OCI-LY1 (cell line): ENCODE results near the gene SV2A.

Experiments
- H2AFZ ChIP-seq: fragments of 200-600 bp; sonication (generic), shearing (Covaris generic); 2 replicates; pipeline ENCODE4 v1.6.0; 2014; ENCODE audit warnings: antibody characterized with exemption, mild to moderate bottlenecking, low read length
- H3F3A ChIP-seq: fragments of 200-600 bp; sonication (generic), shearing (Covaris generic); 2 replicates; pipeline ENCODE4 v1.6.0; 2014; ENCODE audit warnings: mild to moderate bottlenecking, antibody characterized with exemption, low read length, moderate library complexity; ENCODE audit not compliant: insufficient read depth
- H3K27ac ChIP-seq: fragments of 200-600 bp; sonication (generic); 2 replicates; pipeline ENCODE4 v1.5.1; 2014; ENCODE audit warnings: low read length, mixed run types, mild to moderate bottlenecking, low read depth; ENCODE audit not compliant: poor library complexity, severe bottlenecking
- H3K27me3 ChIP-seq: fragments of 200-600 bp; sonication (generic); 2 replicates; pipeline ENCODE4 v1.6.0; 2014; ENCODE audit warnings: antibody characterized with exemption, mild to moderate bottlenecking, low read length, moderate library complexity; ENCODE audit not compliant: insufficient read depth
- H3K36me3 ChIP-seq: fragments of 200-600 bp; sonication (generic); 2 replicates; pipeline ENCODE4 v1.6.1; 2014; ENCODE audit warnings: mild to moderate bottlenecking, antibody characterized with exemption, low read length, moderate library complexity, mixed read lengths; ENCODE audit not compliant: insufficient read depth
- H3K4me1 ChIP-seq: fragments of 200-600 bp; sonication (generic); 2 replicates; pipeline ENCODE4 v1.5.1; 2014; ENCODE audit warnings: mild to moderate bottlenecking, low read length, moderate library complexity; ENCODE audit not compliant: insufficient read depth, severe bottlenecking
- H3K4me2 ChIP-seq: fragments of 200-600 bp; sonication (generic), shearing (Covaris generic); 2 replicates; pipeline ENCODE4 v1.6.1; 2014; ENCODE audit warnings: low read length
- H3K4me3 ChIP-seq: fragments of 200-600 bp; sonication (generic); 2 replicates; pipeline ENCODE4 v1.5.1; 2014; ENCODE audit warnings: low read length, low read depth, mild to moderate bottlenecking, mixed read lengths; ENCODE audit not compliant: poor library complexity, severe bottlenecking
- H3K79me2 ChIP-seq: fragments of 200-600 bp; shearing (Covaris generic); 2 replicates; pipeline ENCODE4 v1.6.1; 2016; ENCODE audit warnings: mixed run types, low read length, mixed read lengths; ENCODE audit not compliant: insufficient read depth
- H3K9ac ChIP-seq: fragments of 200-600 bp; sonication (generic), shearing (Covaris generic); 2 replicates; pipeline ENCODE4 v1.6.1; 2014; ENCODE audit warnings: mild to moderate bottlenecking, low read length, mixed read lengths
- H3K9me2 ChIP-seq: fragments of 200-600 bp; sonication (generic), shearing (Covaris generic); 2 replicates; pipeline ENCODE4 v1.6.1; 2014; ENCODE audit warnings: low read depth, mild to moderate bottlenecking, low read length, mixed read lengths
- H3K9me3 ChIP-seq: fragments of 200-600 bp; shearing (Covaris generic); 2 replicates; pipeline ENCODE4 v1.6.1; 2014; ENCODE audit warnings: low read length, mixed read lengths
- H4K20me1 ChIP-seq: fragments of 200-600 bp; sonication (generic), shearing (Covaris generic); 2 replicates; pipeline ENCODE4 v1.6.0; 2016; ENCODE audit warnings: mild to moderate bottlenecking, low read length; ENCODE audit not compliant: insufficient read depth
- CTCF ChIP-seq: fragments of 200-600 bp; sonication (generic), shearing (Covaris generic); IDR thresholded peaks from 2 replicates; pipeline ENCODE4 v1.5.1; 2017; ENCODE audit warnings: mild to moderate bottlenecking, antibody characterized with exemption, low read length, moderate library complexity, mixed read lengths
- EZH2 ChIP-seq: fragments of 200-600 bp; sonication (generic), shearing (Covaris generic); IDR thresholded peaks from 2 replicates; pipeline ENCODE4 v1.8.0; 2017; ENCODE audit warnings: borderline replicate concordance, mixed run types, mild to moderate bottlenecking, antibody characterized with exemption, low read length, moderate library complexity, mixed read lengths

The SV2A gene

GRCh38 chr1:149934356-149934755 lies 16.7 kb upstream of the SV2A start:
- Histone ChIP-seq H2AFZ (no peak overlapping the region), H3K9me3 (no peaks in the 10 kb centered on the region), H3K79me2 (no peaks in the 10 kb centered on the region), H4K20me1 (no peaks in the 10 kb centered on the region), H3F3A (no peaks in the 10 kb centered on the region), H3K9me2 (no peaks in the 10 kb centered on the region), H3K27ac (no peak overlapping the region), H3K4me3 (no peak overlapping the region), H3K9ac (no peak overlapping the region), H3K27me3 (no peaks in the 10 kb centered on the region; the same call in 1 of the 2 replicates), H3K4me1 (no peaks in the 10 kb centered on the region), H3K36me3 (no peaks in the 10 kb centered on the region), H3K4me2 (no peak overlapping the region)
- no peak for TF ChIP-seq EZH2
- TF ChIP-seq CTCF, result no peak

- no peak overlapping the region for H3K4me2 ChIP-seq
- H2AFZ ChIP-seq, result no peak overlapping the region
- no peak overlapping the region for H3K27ac ChIP-seq
- H3F3A ChIP-seq, result no peaks in the 10 kb centered on the region
- H3K4me3 ChIP-seq, result no peak overlapping the region
- no peaks in the 10 kb centered on the region for H3K79me2 ChIP-seq
- no peaks in the 10 kb centered on the region; the same call in 1 of the 2 replicates for H3K27me3 ChIP-seq
- peaks cover 6% of the 10 kb centered on the region for H3K4me1 ChIP-seq
- no peak overlapping the region for H3K9ac ChIP-seq
- H3K9me2 ChIP-seq, result no peaks in the 10 kb centered on the region
- no peaks in the 10 kb centered on the region for H3K36me3 ChIP-seq
- H4K20me1 ChIP-seq, result no peaks in the 10 kb centered on the region
- TF ChIP-seq CTCF (no peak), EZH2 (no peak)
- H3K9me3 ChIP-seq, result no peaks in the 10 kb centered on the region
Measured at GRCh38 chr1:149933208-149933607, 15.6 kb upstream of the SV2A start.

- Histone ChIP-seq H3K4me3 (no peak overlapping the region), H4K20me1 (no peaks in the 10 kb centered on the region), H3K9me2 (no peaks in the 10 kb centered on the region), H3F3A (no peaks in the 10 kb centered on the region), H3K27me3 (no peaks in the 10 kb centered on the region; the same call in 1 of the 2 replicates), H3K27ac (no peak overlapping the region), H3K79me2 (no peaks in the 10 kb centered on the region), H3K4me2 (no peak overlapping the region), H3K9ac (no peak overlapping the region), H2AFZ (no peak overlapping the region), H3K9me3 (no peaks in the 10 kb centered on the region), H3K4me1 (peaks cover 8% of the 10 kb centered on the region), H3K36me3 (no peaks in the 10 kb centered on the region)
- TF ChIP-seq CTCF (no peak), EZH2 (no peak)
Measured at GRCh38 chr1:149932474-149932873, 14.8 kb upstream of the SV2A start.
